Astrocyte (in vitro differentiated cells and primary cell): Measurements from ENCODE around the gene SMG5.

Source experiments
- EZH2 ChIP-seq: IDR thresholded peaks from 2 replicates; pipeline ENCODE4 v1.6.1; 2012; ENCODE audit warnings: mild to moderate bottlenecking, low read length, inconsistent platforms; ENCODE audit not compliant: insufficient read depth
- TF ChIP-seq, protein P1 (sequence below): IDR thresholded peaks from 2 replicates; pipeline ENCODE4 v1.5.1; 2011; ENCODE audit warnings: low read depth, mild to moderate bottlenecking, inconsistent platforms, low read length, moderate library complexity; ENCODE audit not compliant: insufficient read depth

GRCh38 chr1:156281693-156282478, 739 bp downstream of the SMG5 start:
- TF ChIP-seq, protein P1, sequence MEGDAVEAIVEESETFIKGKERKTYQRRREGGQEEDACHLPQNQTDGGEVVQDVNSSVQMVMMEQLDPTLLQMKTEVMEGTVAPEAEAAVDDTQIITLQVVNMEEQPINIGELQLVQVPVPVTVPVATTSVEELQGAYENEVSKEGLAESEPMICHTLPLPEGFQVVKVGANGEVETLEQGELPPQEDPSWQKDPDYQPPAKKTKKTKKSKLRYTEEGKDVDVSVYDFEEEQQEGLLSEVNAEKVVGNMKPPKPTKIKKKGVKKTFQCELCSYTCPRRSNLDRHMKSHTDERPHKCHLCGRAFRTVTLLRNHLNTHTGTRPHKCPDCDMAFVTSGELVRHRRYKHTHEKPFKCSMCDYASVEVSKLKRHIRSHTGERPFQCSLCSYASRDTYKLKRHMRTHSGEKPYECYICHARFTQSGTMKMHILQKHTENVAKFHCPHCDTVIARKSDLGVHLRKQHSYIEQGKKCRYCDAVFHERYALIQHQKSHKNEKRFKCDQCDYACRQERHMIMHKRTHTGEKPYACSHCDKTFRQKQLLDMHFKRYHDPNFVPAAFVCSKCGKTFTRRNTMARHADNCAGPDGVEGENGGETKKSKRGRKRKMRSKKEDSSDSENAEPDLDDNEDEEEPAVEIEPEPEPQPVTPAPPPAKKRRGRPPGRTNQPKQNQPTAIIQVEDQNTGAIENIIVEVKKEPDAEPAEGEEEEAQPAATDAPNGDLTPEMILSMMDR = no peak
- no peak for TF ChIP-seq EZH2
